Left ventricle myocardium inferior (tissue), 1 donor: ENCODE results near the gene SYT14. TPM values are rescaled to one million over a fixed set of nuclear protein-coding genes. Genes with fewer than 3 reads are reported as not detected.
"Not testable (repeated sequence)": the region's sequence is repeated elsewhere in the genome, so short reads cannot be mapped to it uniquely, and the experiment has no call there.

ENCODE experiments used
- DNase-seq: peaks from one replicate; pipeline ENCODE4 v3.0.0-alpha.2; 2020
- H3K27ac ChIP-seq: fragments of 200-600 bp; replicated peaks from 2 replicates; pipeline ENCODE4 v1.8.0; 2021
- H3K27me3 ChIP-seq: fragments of 200-600 bp; 2 replicates; pipeline ENCODE4 v1.8.0; 2021; ENCODE audit warnings: low read depth
- H3K36me3 ChIP-seq: fragments of 200-600 bp; 2 replicates; pipeline ENCODE4 v1.8.0; 2021
- H3K4me1 ChIP-seq: fragments of 200-600 bp; 2 replicates; pipeline ENCODE4 v1.8.0; 2021
- H3K4me3 ChIP-seq: fragments of 200-600 bp; 2 replicates; pipeline ENCODE4 v1.8.0; 2021; ENCODE audit warnings: mild to moderate bottlenecking, moderate library complexity
- H3K9me3 ChIP-seq: fragments of 200-600 bp; replicated peaks from 2 replicates; pipeline ENCODE4 v1.8.0; 2021
- intact Hi-C: fragments of 100-400 bp; cut with micrococcal nuclease; formaldehyde crosslinking; loops from one replicate; pipeline ENCODE4 v1.11.0; 2022
- total RNA-seq: library from RNA; stranded (reverse); fragmentation: NEBNext Ultra II Directional; extraction: Animal tissue kit (Norgen Biotek cat#: 25700); gene quantifications from one replicate; pipeline ENCODE4 v1.2.1, GENCODE V29; 2021
- TF ChIP-seq, protein P1 (sequence below): fragments of 200-600 bp; IDR thresholded peaks from 2 replicates; pipeline ENCODE4 v1.8.0; 2021; ENCODE audit warnings: antibody characterized with exemption, mild to moderate bottlenecking, borderline replicate concordance
- donor health status: DM: no; HTN: yes; CAD: no; lungs with severe emphysema.

Gene SYT14
- total RNA-seq, 1 donor from 2014 or later = not detected

DNA sequence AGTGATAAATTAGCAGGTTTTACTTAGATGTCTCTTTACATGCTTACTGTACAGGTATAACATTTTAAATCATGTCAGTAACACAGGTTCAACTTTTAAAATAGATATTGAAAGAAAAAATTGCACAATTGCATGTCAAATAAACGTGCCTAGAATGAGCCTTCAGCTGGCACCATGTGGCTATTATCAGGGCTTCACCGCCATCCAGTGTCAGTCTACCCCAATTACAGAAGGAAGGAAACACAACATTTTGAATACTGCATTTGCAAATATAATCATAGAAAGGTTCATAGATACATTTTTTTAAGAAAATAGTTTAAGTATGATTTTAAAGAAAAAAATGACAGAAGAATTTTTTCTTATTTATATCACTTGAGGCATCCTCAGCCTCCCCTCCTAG lies 247.0 kb downstream of the SYT14 start:
- Histone ChIP-seq H3K27ac (no peak overlapping the region), H3K9me3 (no peaks in the 10 kb centered on the region), H3K36me3 (no peaks in the 10 kb centered on the region), H3K27me3 (peaks cover 12% of the 10 kb centered on the region), H3K4me3 (no peak overlapping the region), H3K4me1 (no peaks in the 10 kb centered on the region)
- DNase-seq = no peak
- TF ChIP-seq, protein P1, sequence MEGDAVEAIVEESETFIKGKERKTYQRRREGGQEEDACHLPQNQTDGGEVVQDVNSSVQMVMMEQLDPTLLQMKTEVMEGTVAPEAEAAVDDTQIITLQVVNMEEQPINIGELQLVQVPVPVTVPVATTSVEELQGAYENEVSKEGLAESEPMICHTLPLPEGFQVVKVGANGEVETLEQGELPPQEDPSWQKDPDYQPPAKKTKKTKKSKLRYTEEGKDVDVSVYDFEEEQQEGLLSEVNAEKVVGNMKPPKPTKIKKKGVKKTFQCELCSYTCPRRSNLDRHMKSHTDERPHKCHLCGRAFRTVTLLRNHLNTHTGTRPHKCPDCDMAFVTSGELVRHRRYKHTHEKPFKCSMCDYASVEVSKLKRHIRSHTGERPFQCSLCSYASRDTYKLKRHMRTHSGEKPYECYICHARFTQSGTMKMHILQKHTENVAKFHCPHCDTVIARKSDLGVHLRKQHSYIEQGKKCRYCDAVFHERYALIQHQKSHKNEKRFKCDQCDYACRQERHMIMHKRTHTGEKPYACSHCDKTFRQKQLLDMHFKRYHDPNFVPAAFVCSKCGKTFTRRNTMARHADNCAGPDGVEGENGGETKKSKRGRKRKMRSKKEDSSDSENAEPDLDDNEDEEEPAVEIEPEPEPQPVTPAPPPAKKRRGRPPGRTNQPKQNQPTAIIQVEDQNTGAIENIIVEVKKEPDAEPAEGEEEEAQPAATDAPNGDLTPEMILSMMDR = no peak
- intact Hi-C loops = no loop called here

GRCh38 chr1:210187849-210188606 lies 250.0 kb downstream of the SYT14 start:
- H3K9me3 ChIP-seq, H3K4me1 ChIP-seq, DNase-seq, H3K36me3 ChIP-seq, H3K4me3 ChIP-seq, intact Hi-C loops, H3K27ac ChIP-seq: not testable (repeated sequence)
- peaks cover 17% of the 10 kb centered on the region for H3K27me3 ChIP-seq

GRCh38 chr1:210189426-210189825 lies 251.4 kb downstream of the SYT14 start:
- no peaks in the 10 kb centered on the region for H3K36me3 ChIP-seq
- no peak overlapping the region for H3K4me3 ChIP-seq
- no peak overlapping the region for H3K27ac ChIP-seq
- intact Hi-C loops = no loop called here
- peaks cover 5% of the 10 kb centered on the region for H3K9me3 ChIP-seq
- no peaks in the 10 kb centered on the region for H3K4me1 ChIP-seq
- DNase-seq = no peak
- peaks cover 17% of the 10 kb centered on the region for H3K27me3 ChIP-seq
- TF ChIP-seq, protein P1 = no peak

GRCh38 chr1:210195635-210196160 lies 257.7 kb downstream of the SYT14 start:
- Histone ChIP-seq H3K36me3 (no peaks in the 10 kb centered on the region), H3K4me1 (no peaks in the 10 kb centered on the region), H3K27ac (no peak overlapping the region), H3K9me3 (peaks cover 29% of the 10 kb centered on the region), H3K27me3 (peaks cover 4% of the 10 kb centered on the region), H3K4me3 (no peak overlapping the region)
- DNase-seq = no peak
- TF ChIP-seq, protein P1 = no peak
- intact Hi-C loops = no loop called here

GRCh38 chr1:210196266-210196665 lies 258.2 kb downstream of the SYT14 start:
- H3K4me3 ChIP-seq, DNase-seq, H3K4me1 ChIP-seq, intact Hi-C loops, H3K27ac ChIP-seq, H3K36me3 ChIP-seq, H3K27me3 ChIP-seq: not testable (repeated sequence)
- H3K9me3 ChIP-seq = peaks cover 29% of the 10 kb centered on the region

GRCh38 chr1:210198840-210199239 lies 260.8 kb downstream of the SYT14 start:
- Histone ChIP-seq H3K9me3 (peaks cover 29% of the 10 kb centered on the region), H3K4me1 (no peaks in the 10 kb centered on the region), H3K27me3 (peaks cover 4% of the 10 kb centered on the region), H3K4me3 (no peak overlapping the region), H3K27ac (no peak overlapping the region), H3K36me3 (no peaks in the 10 kb centered on the region)
- DNase-seq = no peak
- TF ChIP-seq, protein P1 = no peak
- intact Hi-C loops = no loop called here
